Left lung (tissue), 10 donors: ENCODE data around the gene MARCO. TPM values are rescaled to one million over a fixed set of nuclear protein-coding genes. Genes with fewer than 3 reads are reported as not detected.
A peak's percentile ranks its signal among the peaks of the same experiment; 100 is the strongest.

Experiments used
- ATAC-seq: fragments of 200-7000 bp; cut with Tn5 transposase; one replicate; pipeline ENCODE4 v1.9.1; 2020; ENCODE audit warnings: moderate library complexity
- DNase-seq, 4 donors: peaks; one replicate each; pipeline ENCODE4 v3.0.0-alpha.2; 2013 to 2020
- H3K27ac ChIP-seq, 2 donors: fragments of 200-600 bp; sonication (generic) in 1 of 2; one replicate each; pipeline versions ENCODE4 v1.5.0 to v1.8.0; 2020 to 2021
- H3K27me3 ChIP-seq, 2 donors: fragments of 200-600 bp; sonication (generic) in 1 of 2; one replicate each; pipeline versions ENCODE4 v1.5.0 to v1.8.0; 2020 to 2021
- H3K36me3 ChIP-seq, 2 donors: fragments of 200-600 bp; sonication (generic) in 1 of 2; one replicate each; pipeline versions ENCODE4 v1.5.0 to v1.8.0; 2020 to 2021
- H3K4me1 ChIP-seq, 2 donors: fragments of 200-600 bp; one replicate each; pipeline ENCODE4 v1.8.0; 2021
- H3K4me3 ChIP-seq, 2 donors: fragments of 200-600 bp; sonication (generic) in 1 of 2; one replicate each; pipeline versions ENCODE4 v1.5.0 to v1.8.0; 2020 to 2021; ENCODE audit warnings: mild to moderate bottlenecking in 1 of 2
- H3K9me3 ChIP-seq, 2 donors: fragments of 200-600 bp; sonication (generic) in 1 of 2; one replicate each; pipeline versions ENCODE4 v1.5.0 to v1.8.0; 2020 to 2021
- CTCF ChIP-seq, 2 donors: fragments of 200-600 bp; sonication (generic) in 1 of 2; IDR thresholded peaks; one replicate each; pipeline versions ENCODE4 v1.5.0 to v1.8.0; 2021; ENCODE audit warnings: antibody characterized with exemption in 2 of 2
- intact Hi-C, 2 donors: fragments of 100-400 bp; cut with DNase I; formaldehyde crosslinking; loops; one replicate each; pipeline versions ENCODE4 v1.11.2 to v1.14.2; 2022
- polyA plus RNA-seq, 6 donors: library from polyadenylated mRNA; unstranded; fragments of 120-200 nt; gene quantifications; one replicate each; pipeline ENCODE4 v1.2.1, GENCODE V29; 2013; ENCODE audit not compliant: insufficient read length in 6 of 6
- total RNA-seq, 2 donors: library from RNA; stranded (reverse); fragmentation: NEBNext Ultra II Directional; extraction: Animal tissue kit (Norgen Biotek cat#: 25700); gene quantifications; one replicate each; pipeline ENCODE4 v1.2.1, GENCODE V29; 2021
- donor health status: DM: no; HTN: yes; CAD: no.
- donor health status: DM: no; HTN: no; CAD: no.

MARCO gene
- total and polyA plus RNA-seq, 8 donors: 0.10 to 425 (median 0.35) TPM; not detected in 1

GRCh38 chr2:118925476-118925875 is 16.5 kb upstream of the MARCO start:
- TF ChIP-seq CTCF (IDR thresholded peaks at IDR 0.05): no peak
- intact Hi-C loops: no loop called here
- Histone ChIP-seq H3K27ac (no peak overlapping the region), H3K36me3 (no peaks in the 10 kb centered on the region), H3K27me3 (no peaks in the 10 kb centered on the region), H3K4me1 (peaks cover 0 to 22% of the 10 kb centered on the region in 2 donors), H3K9me3 (no peaks in the 10 kb centered on the region), H3K4me3 (no peak overlapping the region)
- DNase-seq (no peak), ATAC-seq (no peak)

GRCh38 chr2:118925981-118926380 is 16.0 kb upstream of the MARCO start:
- H3K4me1 ChIP-seq: peaks cover 0 to 22% of the 10 kb centered on the region in 2 donors
- no peaks in the 10 kb centered on the region for H3K27me3 ChIP-seq
- TF ChIP-seq CTCF (IDR thresholded peaks at IDR 0.05): no peak
- ATAC-seq (no peak), DNase-seq (no peak)
- no peaks in the 10 kb centered on the region for H3K36me3 ChIP-seq
- H3K9me3 ChIP-seq: no peaks in the 10 kb centered on the region
- no peak overlapping the region for H3K27ac ChIP-seq
- intact Hi-C loops: no loop called here
- H3K4me3 ChIP-seq: no peak overlapping the region

DNA sequence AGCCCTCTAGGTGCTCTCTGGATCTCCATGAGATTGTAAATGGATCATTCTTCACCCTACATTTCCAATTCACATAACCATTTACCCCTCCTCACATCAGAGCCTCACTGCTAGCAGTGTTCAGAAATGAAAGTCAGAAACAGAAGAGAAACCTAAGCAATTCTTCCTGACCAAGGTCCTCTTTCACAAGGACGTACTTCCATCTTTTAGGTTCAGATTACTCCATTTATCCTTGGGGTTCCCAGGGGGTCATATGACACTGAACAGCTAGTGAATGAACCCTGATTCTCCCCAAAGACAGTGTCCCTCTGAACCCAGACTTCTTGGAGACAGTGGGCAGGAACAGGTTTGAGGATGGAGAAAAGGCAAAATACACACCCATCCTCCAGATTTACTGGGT is 12.9 kb upstream of the MARCO start:
- H3K9me3 ChIP-seq: peaks cover 0 to 23% of the 10 kb centered on the region in 2 donors
- ATAC-seq (no peak), DNase-seq (no peak)
- peaks cover 0 to 22% of the 10 kb centered on the region in 2 donors for H3K4me1 ChIP-seq
- no peaks in the 10 kb centered on the region for H3K36me3 ChIP-seq
- H3K27me3 ChIP-seq: no peaks in the 10 kb centered on the region
- H3K4me3 ChIP-seq: no peak overlapping the region
- no peak overlapping the region for H3K27ac ChIP-seq
- no peak for TF ChIP-seq CTCF (IDR thresholded peaks at IDR 0.05)
- intact Hi-C loops: no loop called here

DNA sequence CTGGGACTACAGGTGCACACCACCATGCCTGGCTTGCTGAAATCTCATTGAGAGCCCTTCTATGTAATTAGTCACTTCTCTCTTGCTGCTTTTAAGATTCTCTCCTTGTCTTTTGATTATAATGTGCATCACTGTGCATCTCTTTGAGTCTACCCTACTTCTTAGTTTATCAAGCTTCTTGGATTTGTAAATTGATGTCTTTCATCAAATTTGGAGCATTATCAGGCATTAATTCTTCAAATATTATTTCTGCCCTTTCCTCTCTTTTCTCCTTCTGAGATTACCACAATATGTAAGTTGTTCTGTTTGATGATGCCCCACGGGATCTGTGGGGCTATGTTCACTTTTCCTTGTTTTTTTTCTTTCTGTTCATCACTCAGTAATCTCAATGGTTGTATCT is 9.0 kb upstream of the MARCO start:
- intact Hi-C loops: no loop called here
- no peak for DNase-seq
- H3K36me3 ChIP-seq: no peaks in the 10 kb centered on the region
- H3K27ac ChIP-seq: no peak overlapping the region
- no peaks in the 10 kb centered on the region for H3K27me3 ChIP-seq
- peaks cover 0 to 12% of the 10 kb centered on the region in 2 donors for H3K4me1 ChIP-seq
- H3K9me3 ChIP-seq: peaks cover 0 to 23% of the 10 kb centered on the region in 2 donors
- no peak for ATAC-seq
- TF ChIP-seq CTCF (IDR thresholded peaks at IDR 0.05): no peak
- no peak overlapping the region for H3K4me3 ChIP-seq

DNA sequence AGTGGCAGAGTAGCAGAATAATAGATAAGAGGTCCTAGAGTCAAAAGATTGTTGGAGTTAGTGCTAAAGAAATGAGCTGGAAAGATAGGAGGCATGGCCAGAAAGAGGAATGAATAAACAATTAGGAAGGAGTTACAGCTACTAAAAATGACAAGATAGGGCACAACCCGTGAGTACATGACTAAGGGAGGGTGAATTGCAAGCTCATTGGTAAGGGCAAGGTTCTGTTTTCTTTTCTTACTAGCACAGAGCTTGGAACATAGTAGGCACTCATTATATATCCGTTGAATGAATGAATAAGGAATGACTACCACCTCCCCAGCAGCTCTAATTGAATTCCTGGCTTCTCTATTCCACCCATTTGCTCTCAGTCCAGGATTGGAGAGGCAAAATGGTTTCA is 5.7 kb upstream of the MARCO start:
- peaks cover 0 to 23% of the 10 kb centered on the region in 2 donors for H3K9me3 ChIP-seq
- intact Hi-C loops: no loop called here
- H3K4me3 ChIP-seq: no peak overlapping the region
- H3K36me3 ChIP-seq: no peaks in the 10 kb centered on the region
- H3K27me3 ChIP-seq: peaks cover 0 to 3% of the 10 kb centered on the region in 2 donors
- TF ChIP-seq CTCF (IDR thresholded peaks at IDR 0.05): no peak
- H3K27ac ChIP-seq: peak overlapping the region in 1 of 2 donors; percentile 78
- ATAC-seq: peak; percentile 68
- no peak for DNase-seq
- H3K4me1 ChIP-seq: peaks cover 0 to 28% of the 10 kb centered on the region in 2 donors
